Left lung (tissue), 10 donors: Measurements from ENCODE around the gene RABGEF1. TPM values are rescaled to one million over a fixed set of nuclear protein-coding genes. Genes with fewer than 3 reads are reported as not detected.
"Not testable (repeated sequence)": the region's sequence is repeated elsewhere in the genome, so short reads cannot be mapped to it uniquely, and the experiment has no call there.

ENCODE experiments used
- ATAC-seq: fragments of 200-7000 bp; cut with Tn5 transposase; one replicate; pipeline ENCODE4 v1.9.1; 2020; ENCODE audit warnings: moderate library complexity
- DNase-seq, 4 donors: peaks; one replicate each; pipeline ENCODE4 v3.0.0-alpha.2; 2013 to 2020
- H3K27ac ChIP-seq, 2 donors: fragments of 200-600 bp; sonication (generic) in 1 of 2; one replicate each; pipeline versions ENCODE4 v1.5.0 to v1.8.0; 2020 to 2021
- H3K27me3 ChIP-seq, 2 donors: fragments of 200-600 bp; sonication (generic) in 1 of 2; one replicate each; pipeline versions ENCODE4 v1.5.0 to v1.8.0; 2020 to 2021
- H3K36me3 ChIP-seq, 2 donors: fragments of 200-600 bp; sonication (generic) in 1 of 2; one replicate each; pipeline versions ENCODE4 v1.5.0 to v1.8.0; 2020 to 2021
- H3K4me1 ChIP-seq, 2 donors: fragments of 200-600 bp; one replicate each; pipeline ENCODE4 v1.8.0; 2021
- H3K4me3 ChIP-seq, 2 donors: fragments of 200-600 bp; sonication (generic) in 1 of 2; one replicate each; pipeline versions ENCODE4 v1.5.0 to v1.8.0; 2020 to 2021; ENCODE audit warnings: mild to moderate bottlenecking in 1 of 2
- H3K9me3 ChIP-seq, 2 donors: fragments of 200-600 bp; sonication (generic) in 1 of 2; one replicate each; pipeline versions ENCODE4 v1.5.0 to v1.8.0; 2020 to 2021
- intact Hi-C, 2 donors: fragments of 100-400 bp; cut with DNase I; formaldehyde crosslinking; loops; one replicate each; pipeline versions ENCODE4 v1.11.2 to v1.14.2; 2022
- polyA plus RNA-seq, 6 donors: library from polyadenylated mRNA; unstranded; fragments of 120-200 nt; gene quantifications; one replicate each; pipeline ENCODE4 v1.2.1, GENCODE V29; 2013; ENCODE audit not compliant: insufficient read length in 6 of 6
- total RNA-seq, 2 donors: library from RNA; stranded (reverse); fragmentation: NEBNext Ultra II Directional; extraction: Animal tissue kit (Norgen Biotek cat#: 25700); gene quantifications; one replicate each; pipeline ENCODE4 v1.2.1, GENCODE V29; 2021
- TF ChIP-seq, protein P1 (sequence below), 2 donors: fragments of 200-600 bp; sonication (generic) in 1 of 2; IDR thresholded peaks; one replicate each; pipeline versions ENCODE4 v1.5.0 to v1.8.0; 2021; ENCODE audit warnings: antibody characterized with exemption in 2 of 2
- donor health status: DM: no; HTN: yes; CAD: no.
- donor health status: DM: no; HTN: no; CAD: no.

The RABGEF1 gene
- total and polyA plus RNA-seq, 8 donors, result 22.5 to 38.9 (median 32.4) TPM

DNA sequence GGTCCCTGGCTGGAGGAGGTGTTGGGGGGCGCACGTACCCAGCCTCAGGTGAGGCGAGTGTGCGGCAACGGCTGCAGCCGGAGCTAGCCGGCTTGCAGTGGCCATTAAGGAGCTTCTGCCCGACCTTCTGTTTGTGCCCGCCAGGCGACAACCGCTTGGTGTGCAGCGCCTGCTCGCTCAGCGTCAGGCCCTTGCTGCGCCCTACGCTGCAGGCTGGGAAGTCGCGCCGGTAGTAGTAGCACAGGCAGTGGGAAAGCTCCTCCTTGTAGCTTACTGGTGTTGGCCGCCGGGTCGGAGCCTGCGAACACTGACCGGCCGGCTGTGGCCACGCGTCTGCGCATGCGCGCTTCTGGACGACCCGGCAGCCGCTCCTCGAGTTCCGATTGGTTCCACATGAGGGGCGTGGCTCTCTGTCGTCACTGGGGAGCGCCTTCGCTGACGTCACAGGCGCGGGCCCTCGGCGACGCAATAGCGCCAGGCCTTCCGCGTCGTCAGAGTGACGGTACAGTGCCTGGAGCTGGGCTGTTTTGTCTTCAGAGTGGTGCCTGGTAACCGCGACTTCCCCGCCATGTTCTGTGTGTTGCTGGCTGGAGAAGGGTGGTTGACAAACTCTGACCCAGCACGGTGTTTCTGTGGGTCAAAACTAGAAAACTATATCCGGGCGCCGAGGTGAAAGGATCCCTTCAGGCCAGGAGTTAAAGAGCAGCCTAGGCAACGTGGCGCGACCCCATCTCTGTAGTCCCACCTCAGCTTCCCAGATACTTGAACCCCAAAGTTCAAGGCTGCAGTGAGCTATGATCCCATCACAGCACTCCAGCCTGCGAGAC is 104.2 kb downstream of the RABGEF1 start:
- H3K36me3 ChIP-seq, result no peaks in the 10 kb centered on the region

DNA sequence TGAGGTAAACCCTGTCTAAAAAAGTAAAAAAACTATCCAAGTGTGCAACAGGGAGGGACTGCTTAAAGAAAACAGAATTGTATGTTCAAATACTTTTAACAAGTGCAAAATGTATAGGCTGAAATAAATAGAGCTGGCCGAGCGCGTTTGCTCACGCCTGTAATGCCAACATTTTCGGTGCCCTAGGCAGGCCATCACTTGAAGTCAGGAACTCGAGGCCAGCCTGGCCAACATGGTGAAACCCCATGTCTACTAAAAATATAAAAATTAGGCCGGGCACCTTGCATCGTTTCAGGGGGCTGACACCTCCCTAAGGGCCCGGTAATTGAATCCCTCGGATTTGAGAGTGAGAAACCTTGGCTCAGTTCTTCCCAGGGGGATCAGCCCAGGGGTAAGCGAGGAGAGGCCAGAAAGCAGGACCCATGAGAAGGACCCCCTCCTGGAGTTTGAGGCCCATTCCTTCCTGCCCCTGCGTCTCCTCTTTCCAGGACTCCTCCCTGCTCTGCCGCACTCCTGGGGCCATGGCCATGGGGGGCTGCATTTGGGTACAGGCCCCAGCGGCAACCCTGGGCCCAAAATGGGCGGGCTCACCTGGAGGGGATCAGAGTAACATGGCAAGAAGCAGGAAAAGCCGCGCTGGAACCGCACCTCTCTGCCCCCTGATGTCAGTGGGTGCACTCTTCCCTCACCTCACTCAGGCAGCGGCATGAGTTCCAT is 105.0 kb downstream of the RABGEF1 start:
- ATAC-seq, result no peak
- Histone ChIP-seq H3K4me3 (peak overlapping the region; percentile 70 to 81), H3K27ac (peak overlapping the region; percentile 90 to 94), H3K36me3 (no peaks in the 10 kb centered on the region), H3K4me1 (peaks cover 3 to 19% of the 10 kb centered on the region in 2 donors), H3K27me3 (no peaks in the 10 kb centered on the region), H3K9me3 (no peaks in the 10 kb centered on the region)
- intact Hi-C loops, result no loop called here
- DNase-seq, result no peak
- TF ChIP-seq, protein P1, sequence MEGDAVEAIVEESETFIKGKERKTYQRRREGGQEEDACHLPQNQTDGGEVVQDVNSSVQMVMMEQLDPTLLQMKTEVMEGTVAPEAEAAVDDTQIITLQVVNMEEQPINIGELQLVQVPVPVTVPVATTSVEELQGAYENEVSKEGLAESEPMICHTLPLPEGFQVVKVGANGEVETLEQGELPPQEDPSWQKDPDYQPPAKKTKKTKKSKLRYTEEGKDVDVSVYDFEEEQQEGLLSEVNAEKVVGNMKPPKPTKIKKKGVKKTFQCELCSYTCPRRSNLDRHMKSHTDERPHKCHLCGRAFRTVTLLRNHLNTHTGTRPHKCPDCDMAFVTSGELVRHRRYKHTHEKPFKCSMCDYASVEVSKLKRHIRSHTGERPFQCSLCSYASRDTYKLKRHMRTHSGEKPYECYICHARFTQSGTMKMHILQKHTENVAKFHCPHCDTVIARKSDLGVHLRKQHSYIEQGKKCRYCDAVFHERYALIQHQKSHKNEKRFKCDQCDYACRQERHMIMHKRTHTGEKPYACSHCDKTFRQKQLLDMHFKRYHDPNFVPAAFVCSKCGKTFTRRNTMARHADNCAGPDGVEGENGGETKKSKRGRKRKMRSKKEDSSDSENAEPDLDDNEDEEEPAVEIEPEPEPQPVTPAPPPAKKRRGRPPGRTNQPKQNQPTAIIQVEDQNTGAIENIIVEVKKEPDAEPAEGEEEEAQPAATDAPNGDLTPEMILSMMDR (IDR thresholded peaks at IDR 0.05), result no peak

More for the DNA sequence above, 104.2 kb downstream of the RABGEF1 start:
- Histone ChIP-seq H3K4me1 (peaks cover 3 to 19% of the 10 kb centered on the region in 2 donors), H3K27me3 (no peaks in the 10 kb centered on the region), H3K27ac (peak overlapping the region; percentile 90 to 94), H3K4me3 (peak overlapping the region; percentile 70 to 81), H3K9me3 (no peaks in the 10 kb centered on the region)
- intact Hi-C loops, result no loop called here
- ATAC-seq (peak; percentile 97), DNase-seq (peak; percentile 97 to 99 (median 98))
- TF ChIP-seq, protein P1 (IDR thresholded peaks at IDR 0.05), result peak in 1 of 2 donors; percentile 4

GRCh38 chr7:66846096-66846445 is 105.5 kb downstream of the RABGEF1 start:
- H3K36me3 ChIP-seq, H3K27ac ChIP-seq, DNase-seq, H3K27me3 ChIP-seq, intact Hi-C loops, ATAC-seq, H3K9me3 ChIP-seq, H3K4me3 ChIP-seq: not testable (repeated sequence)
- peaks cover 3 to 19% of the 10 kb centered on the region in 2 donors for H3K4me1 ChIP-seq

- Histone ChIP-seq H3K27ac (peak overlapping the region in 1 of 2 donors; percentile 79), H3K4me1 (peaks cover 3 to 19% of the 10 kb centered on the region in 2 donors)
- H3K4me3 ChIP-seq, intact Hi-C loops, DNase-seq, ATAC-seq, H3K27me3 ChIP-seq, H3K9me3 ChIP-seq, H3K36me3 ChIP-seq: not testable (repeated sequence)
These were observed 107.0 kb downstream of the RABGEF1 start for GRCh38 chr7:66847523-66847855.

DNA sequence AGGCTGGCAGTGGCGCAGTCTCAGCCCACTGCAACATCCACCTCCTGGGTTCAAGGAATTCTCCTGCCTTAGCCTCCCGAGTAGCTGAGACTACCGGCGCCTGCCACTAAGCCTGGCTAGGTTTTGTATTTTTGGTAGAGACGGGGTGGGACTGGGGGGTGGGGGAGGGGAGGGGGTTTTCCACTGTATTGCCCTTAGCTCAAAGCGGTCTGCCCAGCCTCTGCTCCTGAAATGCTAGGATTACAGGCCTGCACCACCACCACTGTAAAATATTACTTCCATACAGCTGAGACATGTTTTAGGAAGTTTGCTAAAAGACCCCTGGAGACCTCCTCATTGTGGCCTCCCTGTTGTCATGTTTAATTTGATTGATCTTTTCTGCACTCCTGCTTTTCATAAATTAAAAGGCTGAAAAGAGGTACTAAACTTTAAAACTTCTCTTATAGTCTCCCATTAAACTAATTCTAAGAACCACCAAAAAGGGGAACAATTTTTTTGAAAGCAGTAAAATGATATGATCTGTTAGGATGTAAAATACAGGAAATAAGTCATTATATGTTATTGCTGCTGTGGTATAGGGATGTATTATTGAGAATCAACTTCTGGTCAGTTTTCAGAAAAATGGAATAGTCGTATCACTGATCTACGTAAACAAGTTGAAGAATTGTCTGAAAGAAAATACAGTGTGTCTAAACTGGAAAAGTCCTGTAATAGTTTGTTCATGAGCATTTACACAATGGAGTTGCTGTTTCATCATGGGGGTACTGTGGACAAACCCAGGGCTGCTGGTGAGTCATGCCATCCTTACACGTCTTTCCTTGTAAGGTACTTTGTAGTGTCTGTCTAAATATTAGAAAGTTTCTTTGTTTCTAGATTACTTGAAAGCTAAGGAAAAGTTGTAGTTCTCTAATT is 107.6 kb downstream of the RABGEF1 start:
- Histone ChIP-seq H3K4me3 (no peak overlapping the region), H3K36me3 (no peaks in the 10 kb centered on the region), H3K9me3 (no peaks in the 10 kb centered on the region), H3K4me1 (peaks cover 3 to 19% of the 10 kb centered on the region in 2 donors), H3K27ac (peak overlapping the region in 1 of 2 donors; percentile 79), H3K27me3 (no peaks in the 10 kb centered on the region)
- TF ChIP-seq, protein P1 (IDR thresholded peaks at IDR 0.05), result no peak
- DNase-seq, result no peak
- intact Hi-C loops, result no loop called here
- no peak for ATAC-seq
